ENCODE results near the gene ADGRL3.

DNA sequence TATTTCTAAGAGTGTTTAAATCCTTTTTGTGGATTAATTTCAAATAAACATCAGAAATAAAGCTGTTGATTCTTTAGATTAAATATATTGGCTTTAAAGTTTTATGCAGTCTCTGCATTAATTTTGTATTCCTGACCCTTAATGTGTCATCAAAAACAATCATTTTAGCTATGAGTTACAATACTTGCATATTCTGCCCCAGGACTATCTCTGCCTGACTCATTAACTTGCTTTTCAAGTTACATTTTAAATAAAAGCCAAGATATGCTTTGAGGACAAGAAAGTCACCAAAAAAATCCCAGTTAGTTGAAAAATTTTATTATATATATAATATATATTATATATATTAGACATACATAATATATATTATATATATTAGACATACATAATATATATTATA, 208.7 kb downstream of the ADGRL3 start:
- TF ChIP-seq EZH2 (IDR thresholded peaks at IDR 0.05; ENCODE audit: insufficient read depth, low read length) = no peak
- TF ChIP-seq, protein P1, sequence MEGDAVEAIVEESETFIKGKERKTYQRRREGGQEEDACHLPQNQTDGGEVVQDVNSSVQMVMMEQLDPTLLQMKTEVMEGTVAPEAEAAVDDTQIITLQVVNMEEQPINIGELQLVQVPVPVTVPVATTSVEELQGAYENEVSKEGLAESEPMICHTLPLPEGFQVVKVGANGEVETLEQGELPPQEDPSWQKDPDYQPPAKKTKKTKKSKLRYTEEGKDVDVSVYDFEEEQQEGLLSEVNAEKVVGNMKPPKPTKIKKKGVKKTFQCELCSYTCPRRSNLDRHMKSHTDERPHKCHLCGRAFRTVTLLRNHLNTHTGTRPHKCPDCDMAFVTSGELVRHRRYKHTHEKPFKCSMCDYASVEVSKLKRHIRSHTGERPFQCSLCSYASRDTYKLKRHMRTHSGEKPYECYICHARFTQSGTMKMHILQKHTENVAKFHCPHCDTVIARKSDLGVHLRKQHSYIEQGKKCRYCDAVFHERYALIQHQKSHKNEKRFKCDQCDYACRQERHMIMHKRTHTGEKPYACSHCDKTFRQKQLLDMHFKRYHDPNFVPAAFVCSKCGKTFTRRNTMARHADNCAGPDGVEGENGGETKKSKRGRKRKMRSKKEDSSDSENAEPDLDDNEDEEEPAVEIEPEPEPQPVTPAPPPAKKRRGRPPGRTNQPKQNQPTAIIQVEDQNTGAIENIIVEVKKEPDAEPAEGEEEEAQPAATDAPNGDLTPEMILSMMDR (IDR thresholded peaks at IDR 0.05; ENCODE audit: insufficient read depth, low read depth, low read length) = no peak
